ENCODE results near the gene ALDOB.

Gene ALDOB

GRCh38 chr9:101451498-101451897 is 15.9 kb upstream of the ALDOB start:
- no peak overlapping the region for H3K27ac ChIP-seq (ENCODE audit: low read depth, low read length)
- no peaks in the 10 kb centered on the region for H3K4me1 ChIP-seq (ENCODE audit: control insufficient read depth, insufficient read depth, low read length)
- no peak overlapping the region for H3K4me3 ChIP-seq (ENCODE audit: low read length)
- H3K36me3 ChIP-seq (ENCODE audit: control insufficient read depth, insufficient read depth, low read length) = no peaks in the 10 kb centered on the region
- H3K9ac ChIP-seq (ENCODE audit: low read length) = no peak overlapping the region
- H3K27me3 ChIP-seq (ENCODE audit: control insufficient read depth, insufficient read depth, low read length) = no peaks in the 10 kb centered on the region

GRCh38 chr9:101450931-101451330 is 15.4 kb upstream of the ALDOB start:
- Histone ChIP-seq H3K9ac (ENCODE audit: low read length) (no peak overlapping the region), H3K27me3 (ENCODE audit: control insufficient read depth, insufficient read depth, low read length) (no peaks in the 10 kb centered on the region), H3K4me1 (ENCODE audit: control insufficient read depth, insufficient read depth, low read length) (no peaks in the 10 kb centered on the region), H3K36me3 (ENCODE audit: control insufficient read depth, insufficient read depth, low read length) (no peaks in the 10 kb centered on the region), H3K4me3 (ENCODE audit: low read length) (no peak overlapping the region), H3K27ac (ENCODE audit: low read depth, low read length) (no peak overlapping the region)

GRCh38 chr9:101449071-101449721 is 13.6 kb upstream of the ALDOB start:
- Histone ChIP-seq H3K27me3 (ENCODE audit: control insufficient read depth, insufficient read depth, low read length) (no peaks in the 10 kb centered on the region), H3K9ac (ENCODE audit: low read length) (no peak overlapping the region), H3K27ac (ENCODE audit: low read depth, low read length) (peak overlapping the region; percentile 50), H3K36me3 (ENCODE audit: control insufficient read depth, insufficient read depth, low read length) (no peaks in the 10 kb centered on the region), H3K4me3 (ENCODE audit: low read length) (peak overlapping the region; percentile 69), H3K4me1 (ENCODE audit: control insufficient read depth, insufficient read depth, low read length) (no peaks in the 10 kb centered on the region)

GRCh38 chr9:101448680-101449070 is 13.1 kb upstream of the ALDOB start:
- H3K9ac ChIP-seq (ENCODE audit: low read length) = no peak overlapping the region
- H3K4me3 ChIP-seq (ENCODE audit: low read length) = no peak overlapping the region
- H3K36me3 ChIP-seq (ENCODE audit: control insufficient read depth, insufficient read depth, low read length) = no peaks in the 10 kb centered on the region
- H3K27me3 ChIP-seq (ENCODE audit: control insufficient read depth, insufficient read depth, low read length) = no peaks in the 10 kb centered on the region
- no peak overlapping the region for H3K27ac ChIP-seq (ENCODE audit: low read depth, low read length)
- H3K4me1 ChIP-seq (ENCODE audit: control insufficient read depth, insufficient read depth, low read length) = no peaks in the 10 kb centered on the region

- H3K27me3 ChIP-seq (ENCODE audit: control insufficient read depth, insufficient read depth, low read length) = no peaks in the 10 kb centered on the region
- H3K4me1 ChIP-seq (ENCODE audit: control insufficient read depth, insufficient read depth, low read length) = no peaks in the 10 kb centered on the region
- no peak overlapping the region for H3K27ac ChIP-seq (ENCODE audit: low read depth, low read length)
- H3K36me3 ChIP-seq (ENCODE audit: control insufficient read depth, insufficient read depth, low read length) = no peaks in the 10 kb centered on the region
- no peak overlapping the region for H3K9ac ChIP-seq (ENCODE audit: low read length)
- no peak overlapping the region for H3K4me3 ChIP-seq (ENCODE audit: low read length)
These were observed 11.2 kb upstream of the ALDOB start for GRCh38 chr9:101446732-101447131.

GRCh38 chr9:101445353-101446029 is 9.9 kb upstream of the ALDOB start:
- Histone ChIP-seq H3K4me3 (ENCODE audit: low read length) (no peak overlapping the region), H3K27ac (ENCODE audit: low read depth, low read length) (peak overlapping the region; percentile 52)

GRCh38 chr9:101443364-101443771 is 7.8 kb upstream of the ALDOB start:
- Histone ChIP-seq H3K4me3 (ENCODE audit: low read length) (no peak overlapping the region), H3K27me3 (ENCODE audit: control insufficient read depth, insufficient read depth, low read length) (no peaks in the 10 kb centered on the region), H3K9ac (ENCODE audit: low read length) (no peak overlapping the region), H3K36me3 (ENCODE audit: control insufficient read depth, insufficient read depth, low read length) (no peaks in the 10 kb centered on the region), H3K27ac (ENCODE audit: low read depth, low read length) (peak overlapping the region; percentile 17), H3K4me1 (ENCODE audit: control insufficient read depth, insufficient read depth, low read length) (no peaks in the 10 kb centered on the region)

More at GRCh38 chr9:101445353-101446029, 9.9 kb upstream of the ALDOB start:
- H3K36me3 ChIP-seq (ENCODE audit: control insufficient read depth, insufficient read depth, low read length) = no peaks in the 10 kb centered on the region
- H3K27me3 ChIP-seq (ENCODE audit: control insufficient read depth, insufficient read depth, low read length) = no peaks in the 10 kb centered on the region
- no peak overlapping the region for H3K9ac ChIP-seq (ENCODE audit: low read length)
- H3K4me1 ChIP-seq (ENCODE audit: control insufficient read depth, insufficient read depth, low read length) = no peaks in the 10 kb centered on the region

- Histone ChIP-seq H3K4me3 (ENCODE audit: low read length) (no peak overlapping the region), H3K4me1 (ENCODE audit: control insufficient read depth, insufficient read depth, low read length) (no peaks in the 10 kb centered on the region), H3K27me3 (ENCODE audit: control insufficient read depth, insufficient read depth, low read length) (no peaks in the 10 kb centered on the region), H3K27ac (ENCODE audit: low read depth, low read length) (peak overlapping the region; percentile 17), H3K36me3 (ENCODE audit: control insufficient read depth, insufficient read depth, low read length) (no peaks in the 10 kb centered on the region), H3K9ac (ENCODE audit: low read length) (no peak overlapping the region)
These were observed 7.2 kb upstream of the ALDOB start for GRCh38 chr9:101442736-101443135.

- Histone ChIP-seq H3K4me3 (ENCODE audit: low read length) (no peak overlapping the region), H3K4me1 (ENCODE audit: control insufficient read depth, insufficient read depth, low read length) (no peaks in the 10 kb centered on the region), H3K36me3 (ENCODE audit: control insufficient read depth, insufficient read depth, low read length) (no peaks in the 10 kb centered on the region), H3K27me3 (ENCODE audit: control insufficient read depth, insufficient read depth, low read length) (no peaks in the 10 kb centered on the region), H3K27ac (ENCODE audit: low read depth, low read length) (no peak overlapping the region), H3K9ac (ENCODE audit: low read length) (no peak overlapping the region)
These were observed 6.7 kb upstream of the ALDOB start for GRCh38 chr9:101442318-101442717.

- Histone ChIP-seq H3K9ac (ENCODE audit: low read length) (no peak overlapping the region), H3K36me3 (ENCODE audit: control insufficient read depth, insufficient read depth, low read length) (no peaks in the 10 kb centered on the region), H3K27ac (ENCODE audit: low read depth, low read length) (no peak overlapping the region), H3K4me3 (ENCODE audit: low read length) (no peak overlapping the region), H3K27me3 (ENCODE audit: control insufficient read depth, insufficient read depth, low read length) (no peaks in the 10 kb centered on the region), H3K4me1 (ENCODE audit: control insufficient read depth, insufficient read depth, low read length) (no peaks in the 10 kb centered on the region)
These were observed 5.2 kb upstream of the ALDOB start for GRCh38 chr9:101440714-101441230.

GRCh38 chr9:101438523-101438922 is 2.9 kb upstream of the ALDOB start:
- Histone ChIP-seq H3K27ac (ENCODE audit: low read depth, low read length) (no peak overlapping the region), H3K4me3 (ENCODE audit: low read length) (no peak overlapping the region), H3K27me3 (ENCODE audit: control insufficient read depth, insufficient read depth, low read length) (no peaks in the 10 kb centered on the region), H3K36me3 (ENCODE audit: control insufficient read depth, insufficient read depth, low read length) (no peaks in the 10 kb centered on the region), H3K4me1 (ENCODE audit: control insufficient read depth, insufficient read depth, low read length) (no peaks in the 10 kb centered on the region), H3K9ac (ENCODE audit: low read length) (no peak overlapping the region)

- Histone ChIP-seq H3K4me1 (ENCODE audit: control insufficient read depth, insufficient read depth, low read length) (no peaks in the 10 kb centered on the region), H3K27ac (ENCODE audit: low read depth, low read length) (no peak overlapping the region), H3K27me3 (ENCODE audit: control insufficient read depth, insufficient read depth, low read length) (no peaks in the 10 kb centered on the region), H3K4me3 (ENCODE audit: low read length) (no peak overlapping the region), H3K9ac (ENCODE audit: low read length) (no peak overlapping the region), H3K36me3 (ENCODE audit: control insufficient read depth, insufficient read depth, low read length) (no peaks in the 10 kb centered on the region)
These were observed 2.2 kb upstream of the ALDOB start for GRCh38 chr9:101437806-101438232.

- no peaks in the 10 kb centered on the region for H3K27me3 ChIP-seq (ENCODE audit: control insufficient read depth, insufficient read depth, low read length)
- no peaks in the 10 kb centered on the region for H3K4me1 ChIP-seq (ENCODE audit: control insufficient read depth, insufficient read depth, low read length)
- no peak overlapping the region for H3K9ac ChIP-seq (ENCODE audit: low read length)
- H3K27ac ChIP-seq (ENCODE audit: low read depth, low read length) = no peak overlapping the region
- no peak overlapping the region for H3K4me3 ChIP-seq (ENCODE audit: low read length)
- no peaks in the 10 kb centered on the region for H3K36me3 ChIP-seq (ENCODE audit: control insufficient read depth, insufficient read depth, low read length)
These were observed 576 bp downstream of the ALDOB start for GRCh38 chr9:101434998-101435397.

All from rectal smooth muscle tissue (tissue), 1 donor.